K562 (cell line): Measurements from ENCODE around the gene CNBD2. TPM values are rescaled to one million over a fixed set of nuclear protein-coding genes. Genes with fewer than 3 reads are reported as not detected.
A peak's percentile ranks its signal among the peaks of the same experiment; 100 is the strongest.

Experiments
- BRD4 ChIP-seq: fragments of 200-600 bp; sonication (generic); IDR thresholded peaks from 2 replicates; pipeline ENCODE4 v1.6.1; 2017; ENCODE audit warnings: inconsistent platforms
- CSDE1 ChIP-seq, 2 experiments: fragments of 450-650 bp; IDR thresholded peaks; 2 replicates each; pipeline ENCODE4 v1.6.1; 2016; ENCODE audit warnings: mild to moderate bottlenecking in 1 of 2
- ETS2 ChIP-seq: IDR thresholded peaks from 2 replicates; pipeline ENCODE4 v1.6.1; 2016; ENCODE audit warnings: borderline replicate concordance, missing genetic modification characterization, mild to moderate bottlenecking, moderate library complexity, missing compliant biosample characterization; ENCODE audit not compliant: poor library complexity, severe bottlenecking
- FOXM1 ChIP-seq, 2 experiments: fragments of 450-650 bp in 1 of 2; sonication (generic) in 1 of 2; formaldehyde crosslinking in 1 of 2; IDR thresholded peaks; 2 replicates each; pipeline versions ENCODE4 v1.6.1 to v1.9.0; 2017 to 2022; ENCODE audit warnings: low read depth in 2 of 2, mild to moderate bottlenecking in 2 of 2, missing genetic modification reagents in 1 of 2, moderate library complexity in 1 of 2
- HMGN3 ChIP-seq: IDR thresholded peaks from 2 replicates; pipeline ENCODE4 v1.6.1; 2011; ENCODE audit warnings: borderline replicate concordance, low read depth, mild to moderate bottlenecking, mixed read lengths, low read length; ENCODE audit not compliant: insufficient read length; ENCODE audit errors: extremely low read depth
- NONO ChIP-seq, 2 experiments: fragments of 200-400 bp in 1 of 2; fragments of 450-650 bp in 1 of 2; formaldehyde crosslinking in 1 of 2; IDR thresholded peaks; 2 replicates each; pipeline ENCODE4 v1.6.1; 2017; ENCODE audit warnings: low read depth in 2 of 2, mild to moderate bottlenecking in 2 of 2, moderate library complexity in 2 of 2, low read length in 1 of 2
- NRF1 ChIP-seq, 2 experiments: fragments of 450-650 bp; IDR thresholded peaks in 1 of 2; conservative IDR thresholded peaks in 1 of 2; 2 replicates each; pipeline ENCODE4 v1.6.1; 2014; ENCODE audit warnings: mild to moderate bottlenecking in 2 of 2
- PHB ChIP-seq: fragments of 250-450 bp; sonication (Bioruptor Pico); IDR thresholded peaks from 2 replicates; pipeline ENCODE4 v1.5.0; 2021
- RHOXF2B ChIP-seq: fragments of 250-450 bp; sonication (Bioruptor Pico); conservative IDR thresholded peaks from 2 replicates; pipeline ENCODE4 v1.5.1; 2021
- SRSF7 ChIP-seq: fragments of 200-400 bp; formaldehyde crosslinking; optimal IDR thresholded peaks from 2 replicates; pipeline ENCODE3; 2017; ENCODE audit warnings: mild to moderate bottlenecking, low read depth, low read length
- ZFP30 ChIP-seq: fragments of 250-450 bp; sonication (Bioruptor Pico); IDR thresholded peaks from 2 replicates; pipeline ENCODE4 v1.8.0; 2022; ENCODE audit warnings: moderate library complexity, mild to moderate bottlenecking, inconsistent platforms, borderline replicate concordance
- ZNF197 ChIP-seq: fragments of 200-800 bp; sonication (Bioruptor generic); IDR thresholded peaks from 2 replicates; pipeline ENCODE4 v1.6.1; 2016; ENCODE audit warnings: low read depth, missing genetic modification characterization, missing compliant biosample characterization
- ZNF408 ChIP-seq: fragments of 250-450 bp; sonication (Bioruptor Pico); IDR thresholded peaks from 2 replicates; pipeline ENCODE4 v1.4.0; 2020; ENCODE audit warnings: low read depth, mild to moderate bottlenecking, moderate library complexity
- ZNF780A ChIP-seq: fragments of 250-450 bp; sonication (Bioruptor Pico); IDR thresholded peaks from 2 replicates; pipeline ENCODE4 v1.5.0; 2021; ENCODE audit warnings: mild to moderate bottlenecking
- polyA plus RNA-seq, 8 experiments: library from polyadenylated mRNA; depleted of rRNA in 4 of 8; stranded (reverse) in 5 of 8; unstranded in 3 of 8; fragments of >200 nt; fragmentation: Nextera tagmentation in 2 of 8; fragmentation: Illumina TruSeq in 1 of 8; extraction: Ambion mirVana in 2 of 8; extraction: Trizol in 1 of 8; gene quantifications; 2 replicates each; pipeline versions ENCODE4 v1.2.1 to v1.2.3, GENCODE V29; 2011 to 2014; ENCODE audit warnings: inconsistent platforms in 1 of 8, missing spikeins in 1 of 8
- total RNA-seq, 7 experiments: library from RNA; depleted of rRNA in 6 of 7; stranded (reverse); fragments of >200 nt in 6 of 7; fragmentation: Illumina TruSeq in 2 of 7; extraction: Trizol in 2 of 7; gene quantifications; 2 replicates each; pipeline versions ENCODE4 v1.2.1 to v1.2.3, GENCODE V29; 2011 to 2021; ENCODE audit warnings: low replicate concordance in 1 of 7
- TF ChIP-seq, protein P1 (sequence below), 2 experiments: fragments of 200-800 bp in 1 of 2; sonication (Bioruptor generic) in 1 of 2; sonication (generic) in 1 of 2; formaldehyde crosslinking in 1 of 2; IDR thresholded peaks in 1 of 2; conservative IDR thresholded peaks in 1 of 2; 2 replicates each; pipeline versions ENCODE4 v1.5.0 to v1.6.1; 2016 to 2020; ENCODE audit warnings: missing compliant biosample characterization in 1 of 2, missing genetic modification characterization in 1 of 2, missing genetic modification reagents in 1 of 2
- TF ChIP-seq, protein P2 (sequence below), 2 experiments: fragments of 450-650 bp; conservative IDR thresholded peaks; 2 replicates each; pipeline ENCODE4 v1.6.1; 2017; ENCODE audit warnings: mild to moderate bottlenecking in 2 of 2, moderate library complexity in 2 of 2
- TF ChIP-seq, protein P3 (sequence below): fragments of 150-350 bp; IDR thresholded peaks from 2 replicates; pipeline ENCODE4 v1.6.1; 2014; ENCODE audit warnings: low read depth, mild to moderate bottlenecking, low read length, borderline replicate concordance
- TF ChIP-seq, protein P4 (sequence below): fragments of 450-650 bp; IDR thresholded peaks from 2 replicates; pipeline ENCODE4 v1.7.0; 2016; ENCODE audit warnings: borderline replicate concordance

CNBD2 gene
- total and polyA plus RNA-seq, 9 of the 15 experiments (the other 6 are each of a cell fraction or from before 2014, with no cell fraction given), result 3.2 to 17.5 (median 5.3) TPM

GRCh38 chr20:36051318-36052116 lies 83.1 kb downstream of the CNBD2 start (continued):
- TF ChIP-seq CSDE1 (IDR thresholded peaks at IDR 0.05), result no peak
- no peak for TF ChIP-seq ZNF197 (CRISPR knock-in tag)
- TF ChIP-seq ETS2, result no peak
- no peak for TF ChIP-seq NONO (IDR thresholded peaks at IDR 0.05; ENCODE audit: low read depth in 2 of 2, low read length in 1 of 2)
- TF ChIP-seq, protein P1, sequence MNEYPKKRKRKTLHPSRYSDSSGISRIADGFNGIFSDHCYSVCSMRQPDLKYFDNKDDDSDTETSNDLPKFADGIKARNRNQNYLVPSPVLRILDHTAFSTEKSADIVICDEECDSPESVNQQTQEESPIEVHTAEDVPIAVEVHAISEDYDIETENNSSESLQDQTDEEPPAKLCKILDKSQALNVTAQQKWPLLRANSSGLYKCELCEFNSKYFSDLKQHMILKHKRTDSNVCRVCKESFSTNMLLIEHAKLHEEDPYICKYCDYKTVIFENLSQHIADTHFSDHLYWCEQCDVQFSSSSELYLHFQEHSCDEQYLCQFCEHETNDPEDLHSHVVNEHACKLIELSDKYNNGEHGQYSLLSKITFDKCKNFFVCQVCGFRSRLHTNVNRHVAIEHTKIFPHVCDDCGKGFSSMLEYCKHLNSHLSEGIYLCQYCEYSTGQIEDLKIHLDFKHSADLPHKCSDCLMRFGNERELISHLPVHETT (CRISPR knock-in tag; conservative IDR thresholded peaks at IDR 0.05 in 1 of 2, IDR thresholded peaks at IDR 0.05 in 1 of 2), result no peak
- no peak for TF ChIP-seq FOXM1 (IDR thresholded peaks at IDR 0.05; ENCODE audit: low read depth)
- TF ChIP-seq FOXM1 (CRISPR knock-in tag; IDR thresholded peaks at IDR 0.05; ENCODE audit: low read depth), result no peak
- no peak for TF ChIP-seq RHOXF2B (CRISPR knock-in tag)
- no peak for TF ChIP-seq SRSF7
- no peak for TF ChIP-seq PHB (CRISPR knock-in tag)
- no peak for TF ChIP-seq ZFP30 (CRISPR knock-in tag)
- no peak for TF ChIP-seq HMGN3
- TF ChIP-seq BRD4, result no peak
- no peak for TF ChIP-seq NRF1 (conservative IDR thresholded peaks at IDR 0.05 in 1 of 2, IDR thresholded peaks at IDR 0.05 in 1 of 2)
- TF ChIP-seq, protein P2, sequence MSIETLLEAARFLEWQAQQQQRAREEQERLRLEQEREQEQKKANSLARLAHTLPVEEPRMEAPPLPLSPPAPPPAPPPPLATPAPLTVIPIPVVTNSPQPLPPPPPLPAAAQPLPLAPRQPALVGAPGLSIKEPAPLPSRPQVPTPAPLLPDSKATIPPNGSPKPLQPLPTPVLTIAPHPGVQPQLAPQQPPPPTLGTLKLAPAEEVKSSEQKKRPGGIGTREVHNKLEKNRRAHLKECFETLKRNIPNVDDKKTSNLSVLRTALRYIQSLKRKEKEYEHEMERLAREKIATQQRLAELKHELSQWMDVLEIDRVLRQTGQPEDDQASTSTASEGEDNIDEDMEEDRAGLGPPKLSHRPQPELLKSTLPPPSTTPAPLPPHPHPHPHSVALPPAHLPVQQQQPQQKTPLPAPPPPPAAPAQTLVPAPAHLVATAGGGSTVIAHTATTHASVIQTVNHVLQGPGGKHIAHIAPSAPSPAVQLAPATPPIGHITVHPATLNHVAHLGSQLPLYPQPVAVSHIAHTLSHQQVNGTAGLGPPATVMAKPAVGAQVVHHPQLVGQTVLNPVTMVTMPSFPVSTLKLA (conservative IDR thresholded peaks at IDR 0.05), result peak in 1 of 2 experiments; percentile 8; a peak in 1 of 4 replicates
- TF ChIP-seq, protein P3, sequence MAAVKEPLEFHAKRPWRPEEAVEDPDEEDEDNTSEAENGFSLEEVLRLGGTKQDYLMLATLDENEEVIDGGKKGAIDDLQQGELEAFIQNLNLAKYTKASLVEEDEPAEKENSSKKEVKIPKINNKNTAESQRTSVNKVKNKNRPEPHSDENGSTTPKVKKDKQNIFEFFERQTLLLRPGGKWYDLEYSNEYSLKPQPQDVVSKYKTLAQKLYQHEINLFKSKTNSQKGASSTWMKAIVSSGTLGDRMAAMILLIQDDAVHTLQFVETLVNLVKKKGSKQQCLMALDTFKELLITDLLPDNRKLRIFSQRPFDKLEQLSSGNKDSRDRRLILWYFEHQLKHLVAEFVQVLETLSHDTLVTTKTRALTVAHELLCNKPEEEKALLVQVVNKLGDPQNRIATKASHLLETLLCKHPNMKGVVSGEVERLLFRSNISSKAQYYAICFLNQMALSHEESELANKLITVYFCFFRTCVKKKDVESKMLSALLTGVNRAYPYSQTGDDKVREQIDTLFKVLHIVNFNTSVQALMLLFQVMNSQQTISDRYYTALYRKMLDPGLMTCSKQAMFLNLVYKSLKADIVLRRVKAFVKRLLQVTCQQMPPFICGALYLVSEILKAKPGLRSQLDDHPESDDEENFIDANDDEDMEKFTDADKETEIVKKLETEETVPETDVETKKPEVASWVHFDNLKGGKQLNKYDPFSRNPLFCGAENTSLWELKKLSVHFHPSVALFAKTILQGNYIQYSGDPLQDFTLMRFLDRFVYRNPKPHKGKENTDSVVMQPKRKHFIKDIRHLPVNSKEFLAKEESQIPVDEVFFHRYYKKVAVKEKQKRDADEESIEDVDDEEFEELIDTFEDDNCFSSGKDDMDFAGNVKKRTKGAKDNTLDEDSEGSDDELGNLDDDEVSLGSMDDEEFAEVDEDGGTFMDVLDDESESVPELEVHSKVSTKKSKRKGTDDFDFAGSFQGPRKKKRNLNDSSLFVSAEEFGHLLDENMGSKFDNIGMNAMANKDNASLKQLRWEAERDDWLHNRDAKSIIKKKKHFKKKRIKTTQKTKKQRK, result no peak
- TF ChIP-seq, protein P4, sequence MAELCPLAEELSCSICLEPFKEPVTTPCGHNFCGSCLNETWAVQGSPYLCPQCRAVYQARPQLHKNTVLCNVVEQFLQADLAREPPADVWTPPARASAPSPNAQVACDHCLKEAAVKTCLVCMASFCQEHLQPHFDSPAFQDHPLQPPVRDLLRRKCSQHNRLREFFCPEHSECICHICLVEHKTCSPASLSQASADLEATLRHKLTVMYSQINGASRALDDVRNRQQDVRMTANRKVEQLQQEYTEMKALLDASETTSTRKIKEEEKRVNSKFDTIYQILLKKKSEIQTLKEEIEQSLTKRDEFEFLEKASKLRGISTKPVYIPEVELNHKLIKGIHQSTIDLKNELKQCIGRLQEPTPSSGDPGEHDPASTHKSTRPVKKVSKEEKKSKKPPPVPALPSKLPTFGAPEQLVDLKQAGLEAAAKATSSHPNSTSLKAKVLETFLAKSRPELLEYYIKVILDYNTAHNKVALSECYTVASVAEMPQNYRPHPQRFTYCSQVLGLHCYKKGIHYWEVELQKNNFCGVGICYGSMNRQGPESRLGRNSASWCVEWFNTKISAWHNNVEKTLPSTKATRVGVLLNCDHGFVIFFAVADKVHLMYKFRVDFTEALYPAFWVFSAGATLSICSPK, result no peak
- TF ChIP-seq ZNF408 (CRISPR knock-in tag), result no peak
- no peak for TF ChIP-seq ZNF780A
